Mucosa of descending colon (tissue), 3 donors: Measurements from ENCODE around the gene MANBA. TPM values are rescaled to one million over a fixed set of nuclear protein-coding genes. Genes with fewer than 3 reads are reported as not detected.

ENCODE experiments used
- ATAC-seq: fragments of 200-7000 bp; cut with Tn5 transposase; one replicate; pipeline ENCODE4 v1.9.1; 2020; ENCODE audit warnings: mild to moderate bottlenecking, moderate library complexity
- DNase-seq, 3 donors: peaks; one replicate each; pipeline ENCODE4 v3.0.0-alpha.2; 2020
- H3K36me3 ChIP-seq: fragments of 200-600 bp; one replicate; pipeline ENCODE4 v1.8.0; 2021; ENCODE audit warnings: low read depth, mild to moderate bottlenecking
- H3K4me1 ChIP-seq: fragments of 200-600 bp; one replicate; pipeline ENCODE4 v1.8.0; 2021; ENCODE audit warnings: low read depth, mild to moderate bottlenecking
- H3K4me3 ChIP-seq: fragments of 200-600 bp; one replicate; pipeline ENCODE4 v1.8.0; 2021; ENCODE audit warnings: mild to moderate bottlenecking
- H3K9me3 ChIP-seq: fragments of 200-600 bp; one replicate; pipeline ENCODE4 v1.8.0; 2021; ENCODE audit warnings: mild to moderate bottlenecking
- CTCF ChIP-seq: fragments of 200-600 bp; IDR thresholded peaks from one replicate; pipeline ENCODE4 v1.8.0; 2022; ENCODE audit warnings: antibody characterized with exemption, mild to moderate bottlenecking
- intact Hi-C, 2 donors: fragments of 100-400 bp; cut with DNase I in 1 of 2; cut with micrococcal nuclease in 1 of 2; formaldehyde crosslinking; loops; one replicate each; pipeline versions ENCODE4 v1.11.0 to v1.11.1; 2022; cut with DNase I, micrococcal nuclease
- total RNA-seq, 3 donors: library from RNA; stranded (reverse); fragmentation: NEBNext Ultra II Directional in 2 of 3; extraction: Animal tissue kit (Norgen Biotek cat#: 25700) in 2 of 3; gene quantifications; one replicate each; pipeline versions ENCODE4 v1.2.1 to v1.2.4, GENCODE V29; 2021 to 2023
- donor health status: DM: no; HTN: no; CAD: no; lungs with moderate emphysema.
- donor health status: DM: no; HTN: no; CAD: no.
- donor health status: DM: no; HTN: yes; CAD: no.

Gene MANBA
- total RNA-seq, 3 donors from 2014 or later, result 15.5 to 25.0 (median 19.9) TPM

GRCh38 chr4:102780476-102781144, 19.8 kb upstream of the MANBA start:
- ATAC-seq, result peak; percentile 38
- intact Hi-C loops, result no loop called here
- no peak for DNase-seq
- Histone ChIP-seq H3K9me3 (no peaks in the 10 kb centered on the region), H3K4me3 (no peak overlapping the region), H3K36me3 (no peaks in the 10 kb centered on the region), H3K4me1 (no peaks in the 10 kb centered on the region)
- no peak for TF ChIP-seq CTCF

GRCh38 chr4:102779204-102779603, 18.4 kb upstream of the MANBA start:
- Histone ChIP-seq H3K36me3 (no peaks in the 10 kb centered on the region), H3K9me3 (no peaks in the 10 kb centered on the region), H3K4me1 (no peaks in the 10 kb centered on the region), H3K4me3 (no peak overlapping the region)
- no peak for DNase-seq
- no peak for TF ChIP-seq CTCF
- ATAC-seq, result peak; percentile 31
- intact Hi-C loops, result no loop called here

- Histone ChIP-seq H3K4me1 (no peaks in the 10 kb centered on the region), H3K4me3 (no peak overlapping the region), H3K9me3 (no peaks in the 10 kb centered on the region), H3K36me3 (no peaks in the 10 kb centered on the region)
- intact Hi-C loops, result no loop called here
- DNase-seq, result peak; percentile 68 to 77 (median 70)
- ATAC-seq, result peak; percentile 97
- TF ChIP-seq CTCF, result no peak
Observed at GRCh38 chr4:102778720-102779119, 18.0 kb upstream of the MANBA start.

GRCh38 chr4:102775805-102776204, 15.0 kb upstream of the MANBA start:
- Histone ChIP-seq H3K4me3 (no peak overlapping the region), H3K9me3 (no peaks in the 10 kb centered on the region), H3K4me1 (no peaks in the 10 kb centered on the region), H3K36me3 (no peaks in the 10 kb centered on the region)
- DNase-seq, result no peak
- intact Hi-C loops, result no loop called here
- ATAC-seq, result no peak
- TF ChIP-seq CTCF, result no peak

GRCh38 chr4:102774254-102774653, 13.5 kb upstream of the MANBA start:
- DNase-seq (no peak), ATAC-seq (no peak)
- H3K9me3 ChIP-seq, result no peaks in the 10 kb centered on the region
- intact Hi-C loops, result no loop called here
- no peaks in the 10 kb centered on the region for H3K4me1 ChIP-seq
- TF ChIP-seq CTCF, result no peak
- H3K4me3 ChIP-seq, result no peak overlapping the region
- H3K36me3 ChIP-seq, result no peaks in the 10 kb centered on the region
